Neural progenitor cell (in vitro differentiated cells): ENCODE results near the gene PRELID1. TPM values are rescaled to one million over a fixed set of nuclear protein-coding genes. Genes with fewer than 3 reads are reported as not detected.

ENCODE experiments used
- DNase-seq: peaks from one replicate; pipeline ENCODE4 v3.0.0-alpha.2; 2016; ENCODE audit warnings: low spot score
- H2AFZ ChIP-seq: fragments of 200-600 bp; sonication (generic); replicated peaks from 2 replicates; pipeline ENCODE4 v1.6.1; 2016; ENCODE audit warnings: antibody characterized with exemption
- H3F3A ChIP-seq: fragments of 200-600 bp; sonication (generic); 2 replicates; pipeline ENCODE4 v1.6.1; 2016; ENCODE audit warnings: antibody characterized with exemption, low read depth
- H3K27ac ChIP-seq: fragments of 200-600 bp; sonication (generic); 2 replicates; pipeline ENCODE4 v1.5.1; 2016; ENCODE audit warnings: mild to moderate bottlenecking
- H3K27me3 ChIP-seq: fragments of 200-600 bp; sonication (generic); 2 replicates; pipeline ENCODE4 v1.6.1; 2016; ENCODE audit warnings: mild to moderate bottlenecking, moderate library complexity
- H3K36me3 ChIP-seq: fragments of 200-600 bp; sonication (generic); 2 replicates; pipeline ENCODE4 v1.5.1; 2016
- H3K4me1 ChIP-seq: fragments of 200-600 bp; sonication (generic); 2 replicates; pipeline ENCODE4 v1.6.1; 2016; ENCODE audit warnings: mixed run types
- H3K4me2 ChIP-seq: fragments of 200-600 bp; sonication (generic); 2 replicates; pipeline ENCODE4 v1.6.1; 2016
- H3K4me3 ChIP-seq: fragments of 200-600 bp; sonication (generic); 2 replicates; pipeline ENCODE4 v1.5.1; 2016
- H3K79me2 ChIP-seq: fragments of 200-600 bp; sonication (generic); 2 replicates; pipeline ENCODE4 v1.6.1; 2016; ENCODE audit warnings: low read depth
- H3K9ac ChIP-seq: fragments of 200-600 bp; sonication (generic); 2 replicates; pipeline ENCODE4 v1.6.1; 2016
- H3K9me3 ChIP-seq: fragments of 200-600 bp; sonication (generic); 2 replicates; pipeline ENCODE4 v1.5.1; 2016; ENCODE audit warnings: low read depth
- H4K20me1 ChIP-seq: fragments of 200-600 bp; sonication (generic); 2 replicates; pipeline ENCODE4 v1.6.1; 2016; ENCODE audit warnings: low read depth
- H3K27ac Mint-ChIP-seq: 3 replicates; pipeline ENCODE4 v1.8.0; 2021; ENCODE audit warnings: mixed read lengths
- H3K27me3 Mint-ChIP-seq: 2 replicates; pipeline ENCODE4 v1.8.0; 2022; ENCODE audit warnings: low read depth, mild to moderate bottlenecking, inconsistent platforms, moderate library complexity, mixed read lengths; ENCODE audit not compliant: insufficient read depth
- H3K36me3 Mint-ChIP-seq: 3 replicates; pipeline ENCODE4 v1.8.0; 2021; ENCODE audit warnings: mixed read lengths
- H3K4me1 Mint-ChIP-seq: 3 replicates; pipeline ENCODE4 v1.8.0; 2021; ENCODE audit warnings: mixed read lengths
- H3K4me3 Mint-ChIP-seq: 3 replicates; pipeline ENCODE4 v1.8.0; 2021; ENCODE audit warnings: mild to moderate bottlenecking, moderate library complexity, mixed read lengths
- H3K9me3 Mint-ChIP-seq: 3 replicates; pipeline ENCODE4 v1.8.0; 2020; ENCODE audit warnings: mixed read lengths
- EZH2 ChIP-seq: fragments of 200-600 bp; sonication (generic); IDR thresholded peaks from 2 replicates; pipeline ENCODE4 v1.6.1; 2017; ENCODE audit warnings: antibody characterized with exemption, mild to moderate bottlenecking, moderate library complexity
- EZH2phosphoT487 ChIP-seq: fragments of 200-600 bp; sonication (generic); IDR thresholded peaks from 2 replicates; pipeline ENCODE4 v1.6.1; 2017; ENCODE audit warnings: antibody characterized with exemption
- total RNA-seq: library from RNA; depleted of rRNA; stranded (reverse); fragments of >200 nt; gene quantifications from 2 replicates; pipeline ENCODE4 v1.2.3, GENCODE V29; 2015; ENCODE audit warnings: low replicate concordance
- TF ChIP-seq, protein P1 (sequence below): fragments of 200-600 bp; sonication (generic); IDR thresholded peaks from 2 replicates; pipeline ENCODE4 v1.5.1; 2017; ENCODE audit warnings: antibody characterized with exemption, mild to moderate bottlenecking

Gene PRELID1
- total RNA-seq, 1 donor from 2014 or later: 133 TPM

GRCh38 chr5:177309351-177310191, 6.0 kb downstream of the PRELID1 start:
- Histone ChIP-seq H3K4me3 (no peak overlapping the region), H3K9ac (no peak overlapping the region), H3K4me2 (peak overlapping the region; percentile 90), H2AFZ (no peak overlapping the region), H3K36me3 (no peaks in the 10 kb centered on the region), H4K20me1 (peaks cover 36% of the 10 kb centered on the region), H3K79me2 (peaks cover 12% of the 10 kb centered on the region), H3K9me3 (no peaks in the 10 kb centered on the region), H3F3A (peaks cover 36% of the 10 kb centered on the region), H3K4me1 (peaks cover 12% of the 10 kb centered on the region), H3K27me3 (peaks cover 3% of the 10 kb centered on the region), H3K27ac (no peak overlapping the region)
- Mint-ChIP-seq H3K4me1 (peaks cover 37% of the 10 kb centered on the region), H3K27ac (no peak overlapping the region), H3K36me3 (peaks cover 20% of the 10 kb centered on the region), H3K4me3 (peak overlapping the region; percentile 92), H3K9me3 (no peaks in the 10 kb centered on the region), H3K27me3 (peaks cover 6% of the 10 kb centered on the region)
- TF ChIP-seq EZH2phosphoT487: no peak
- TF ChIP-seq, protein P1, sequence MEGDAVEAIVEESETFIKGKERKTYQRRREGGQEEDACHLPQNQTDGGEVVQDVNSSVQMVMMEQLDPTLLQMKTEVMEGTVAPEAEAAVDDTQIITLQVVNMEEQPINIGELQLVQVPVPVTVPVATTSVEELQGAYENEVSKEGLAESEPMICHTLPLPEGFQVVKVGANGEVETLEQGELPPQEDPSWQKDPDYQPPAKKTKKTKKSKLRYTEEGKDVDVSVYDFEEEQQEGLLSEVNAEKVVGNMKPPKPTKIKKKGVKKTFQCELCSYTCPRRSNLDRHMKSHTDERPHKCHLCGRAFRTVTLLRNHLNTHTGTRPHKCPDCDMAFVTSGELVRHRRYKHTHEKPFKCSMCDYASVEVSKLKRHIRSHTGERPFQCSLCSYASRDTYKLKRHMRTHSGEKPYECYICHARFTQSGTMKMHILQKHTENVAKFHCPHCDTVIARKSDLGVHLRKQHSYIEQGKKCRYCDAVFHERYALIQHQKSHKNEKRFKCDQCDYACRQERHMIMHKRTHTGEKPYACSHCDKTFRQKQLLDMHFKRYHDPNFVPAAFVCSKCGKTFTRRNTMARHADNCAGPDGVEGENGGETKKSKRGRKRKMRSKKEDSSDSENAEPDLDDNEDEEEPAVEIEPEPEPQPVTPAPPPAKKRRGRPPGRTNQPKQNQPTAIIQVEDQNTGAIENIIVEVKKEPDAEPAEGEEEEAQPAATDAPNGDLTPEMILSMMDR: peak; percentile 88
- DNase-seq: peak; percentile 81

- Histone ChIP-seq H3K27me3 (peaks cover 3% of the 10 kb centered on the region), H3K4me3 (peak overlapping the region; percentile 85), H3K9me3 (no peaks in the 10 kb centered on the region), H4K20me1 (peaks cover 30% of the 10 kb centered on the region), H3K36me3 (no peaks in the 10 kb centered on the region), H3K27ac (no peak overlapping the region), H3K9ac (no peak overlapping the region), H3F3A (peaks cover 36% of the 10 kb centered on the region), H3K4me1 (peaks cover 12% of the 10 kb centered on the region), H2AFZ (no peak overlapping the region), H3K79me2 (peaks cover 5% of the 10 kb centered on the region), H3K4me2 (peak overlapping the region; percentile 90)
- peaks cover 6% of the 10 kb centered on the region for H3K27me3 Mint-ChIP-seq
- no peak for DNase-seq
- no peak for TF ChIP-seq EZH2
- TF ChIP-seq, protein P1: no peak
- TF ChIP-seq EZH2phosphoT487: no peak
- H3K9me3 Mint-ChIP-seq: no peaks in the 10 kb centered on the region
- no peak overlapping the region for H3K27ac Mint-ChIP-seq
- H3K4me3 Mint-ChIP-seq: peak overlapping the region; percentile 92
- peaks cover 17% of the 10 kb centered on the region for H3K36me3 Mint-ChIP-seq
- H3K4me1 Mint-ChIP-seq: peaks cover 33% of the 10 kb centered on the region
These were observed 6.7 kb downstream of the PRELID1 start for GRCh38 chr5:177310332-177310731.

- Histone ChIP-seq H3K36me3 (no peaks in the 10 kb centered on the region), H3K9ac (peak overlapping the region; percentile 34), H3K4me2 (peak overlapping the region; percentile 90), H3K4me1 (peaks cover 12% of the 10 kb centered on the region), H3F3A (peaks cover 36% of the 10 kb centered on the region), H2AFZ (no peak overlapping the region), H3K27me3 (peaks cover 3% of the 10 kb centered on the region), H3K27ac (no peak overlapping the region), H3K4me3 (peak overlapping the region; percentile 85), H3K9me3 (no peaks in the 10 kb centered on the region), H4K20me1 (peaks cover 25% of the 10 kb centered on the region), H3K79me2 (no peaks in the 10 kb centered on the region)
- no peak for TF ChIP-seq EZH2phosphoT487
- TF ChIP-seq, protein P1: no peak
- TF ChIP-seq EZH2: no peak
- Mint-ChIP-seq H3K27me3 (peaks cover 6% of the 10 kb centered on the region), H3K27ac (peak overlapping the region; percentile 22), H3K9me3 (no peaks in the 10 kb centered on the region), H3K36me3 (peaks cover 13% of the 10 kb centered on the region), H3K4me1 (peaks cover 33% of the 10 kb centered on the region), H3K4me3 (peak overlapping the region; percentile 92)
- peak; percentile 28 for DNase-seq
These were observed 7.3 kb downstream of the PRELID1 start for GRCh38 chr5:177310757-177311391.
